Hindlimb muscle (tissue), 1 donor: ENCODE data around the gene SHISA8. TPM values are rescaled to one million over a fixed set of nuclear protein-coding genes. Genes with fewer than 3 reads are reported as not detected.

ENCODE experiments used
- DNase-seq: peaks from one replicate; pipeline ENCODE4 v3.0.0-alpha.2; 2013
- polyA plus RNA-seq: library from polyadenylated mRNA; unstranded; fragments of 120-200 nt; gene quantifications from one replicate; pipeline ENCODE4 v1.2.1, GENCODE V29; 2013; ENCODE audit not compliant: insufficient read length

SHISA8 gene
- polyA plus RNA-seq, 1 donor = 1.1 TPM

GRCh38 chr22:41933411-41934177 lies 18.7 kb upstream of the SHISA8 start:
- DNase-seq = no peak

GRCh38 chr22:41932353-41932752 lies 17.5 kb upstream of the SHISA8 start:
- no peak for DNase-seq

DNA sequence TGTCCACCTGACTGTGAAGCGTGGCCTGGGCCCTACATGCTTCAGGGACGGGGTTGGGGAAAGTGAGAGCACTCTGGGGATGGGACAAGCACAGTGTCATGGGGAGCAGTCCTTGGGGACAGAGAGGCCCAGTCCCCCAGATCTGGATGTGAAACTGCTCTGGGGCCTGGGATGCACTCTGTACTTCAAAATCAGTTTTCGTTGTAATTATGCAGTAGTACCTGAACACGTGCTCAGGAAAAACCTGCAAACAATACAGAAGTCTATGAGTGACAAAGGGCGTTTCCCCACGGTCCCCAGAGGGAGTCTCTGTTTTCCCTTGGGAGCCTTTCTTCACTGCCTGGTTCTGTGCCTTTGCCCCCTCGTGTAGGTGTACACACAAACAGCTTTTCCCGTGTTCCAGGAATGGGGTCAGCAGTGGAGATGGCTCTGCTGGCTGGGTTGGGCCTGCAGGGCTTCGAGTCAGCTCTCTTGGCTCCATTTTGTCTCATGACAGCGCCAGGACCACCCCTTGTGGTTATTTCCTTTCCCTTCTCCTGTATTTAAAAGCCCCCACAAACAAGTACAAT lies 16.9 kb upstream of the SHISA8 start:
- DNase-seq = no peak

DNA sequence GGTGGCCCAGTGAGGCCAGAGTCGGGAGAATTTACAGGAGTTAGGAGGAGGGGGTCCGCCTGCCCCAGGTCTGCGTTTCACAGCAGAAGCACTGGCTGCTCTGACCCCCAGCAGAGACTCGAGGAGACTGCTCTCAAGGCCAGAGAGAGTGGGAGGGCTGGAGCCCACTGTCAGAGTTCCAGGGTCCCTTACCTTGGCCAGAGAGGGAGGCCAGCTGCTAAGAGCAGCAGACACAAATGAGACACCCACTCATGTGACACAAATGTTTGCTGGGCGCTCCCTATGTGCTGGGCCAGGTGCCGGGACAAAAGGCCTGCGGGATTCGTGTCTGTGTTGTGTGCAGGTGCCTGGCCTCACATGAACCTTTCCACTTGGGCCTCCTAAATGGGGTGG lies 14.5 kb upstream of the SHISA8 start:
- no peak for DNase-seq

DNA sequence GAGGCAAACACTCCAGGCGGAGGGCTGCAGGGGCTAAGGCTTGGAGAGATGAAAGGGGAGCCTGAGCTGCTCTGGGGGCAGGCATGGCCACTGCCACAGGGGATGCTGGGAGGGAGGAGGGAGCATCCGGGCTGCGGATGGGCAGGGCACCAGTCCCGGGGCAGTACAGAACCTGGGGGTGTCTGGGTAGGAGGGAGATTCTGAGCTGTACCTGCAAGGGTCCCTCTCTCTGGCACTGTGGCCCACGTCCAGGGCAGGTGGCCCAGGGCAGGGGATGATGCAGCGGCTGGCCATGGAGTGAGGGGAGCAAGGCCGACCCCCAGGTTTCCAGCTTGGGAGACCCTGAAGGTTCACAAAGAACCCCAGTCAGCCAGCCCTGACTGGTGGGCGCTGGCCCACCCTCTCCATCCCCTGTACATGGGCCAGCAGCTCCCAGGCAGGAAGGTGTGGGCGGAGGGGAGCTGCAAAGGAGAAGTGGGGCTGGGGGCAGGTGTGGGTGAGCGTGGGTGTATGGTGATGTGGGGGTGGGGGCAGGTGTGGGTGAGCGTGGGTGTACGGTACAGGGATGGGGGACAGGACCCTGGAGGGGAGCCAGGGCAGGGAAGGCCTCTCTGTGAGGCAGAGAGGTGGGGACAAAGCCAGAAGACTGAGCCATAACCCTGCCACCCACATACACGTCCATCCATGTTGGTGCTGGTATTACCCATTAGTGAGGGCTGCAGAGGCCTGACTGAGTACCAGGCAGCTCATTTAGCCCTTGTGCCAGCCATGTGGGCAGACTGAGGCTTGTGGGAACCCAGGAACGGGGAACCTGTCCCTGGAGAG lies 13.9 kb upstream of the SHISA8 start:
- no peak for DNase-seq

- no peak for DNase-seq
Observed at GRCh38 chr22:41927813-41928212, 12.9 kb upstream of the SHISA8 start.

DNA sequence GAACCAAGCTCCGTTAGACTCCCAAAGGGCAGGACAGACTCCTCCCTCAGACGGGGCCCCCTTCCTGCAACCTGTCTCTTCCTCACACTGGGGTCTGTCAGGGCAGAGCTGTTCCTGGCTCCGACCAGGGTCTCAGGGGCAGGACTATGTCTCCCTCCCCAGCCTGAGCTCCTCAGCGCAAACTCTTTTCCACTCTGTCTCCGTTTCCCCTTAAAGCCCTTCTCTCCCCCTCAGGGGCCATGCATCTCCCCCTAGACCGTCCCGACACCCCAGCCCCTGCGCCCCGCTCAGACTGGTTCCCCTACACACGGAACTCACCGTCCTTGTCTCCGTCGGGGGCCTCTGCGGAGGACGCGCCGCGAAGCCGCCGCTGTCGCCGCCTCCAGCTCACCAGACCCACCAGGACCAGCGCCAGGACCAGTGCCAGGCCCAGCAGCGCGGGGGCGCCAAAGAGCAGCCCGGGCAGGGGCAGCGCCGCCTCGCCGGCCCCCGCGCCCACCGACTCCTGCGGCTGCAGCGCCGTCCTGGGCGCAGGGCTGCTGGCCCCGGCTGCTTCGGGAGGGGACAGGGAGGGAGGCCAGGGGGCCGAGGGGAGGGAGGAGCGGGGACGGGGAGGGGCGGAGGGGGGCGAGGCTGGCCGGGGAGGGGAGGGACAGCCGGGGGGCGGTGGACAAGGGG lies 11.0 kb upstream of the SHISA8 start:
- no peak for DNase-seq

DNA sequence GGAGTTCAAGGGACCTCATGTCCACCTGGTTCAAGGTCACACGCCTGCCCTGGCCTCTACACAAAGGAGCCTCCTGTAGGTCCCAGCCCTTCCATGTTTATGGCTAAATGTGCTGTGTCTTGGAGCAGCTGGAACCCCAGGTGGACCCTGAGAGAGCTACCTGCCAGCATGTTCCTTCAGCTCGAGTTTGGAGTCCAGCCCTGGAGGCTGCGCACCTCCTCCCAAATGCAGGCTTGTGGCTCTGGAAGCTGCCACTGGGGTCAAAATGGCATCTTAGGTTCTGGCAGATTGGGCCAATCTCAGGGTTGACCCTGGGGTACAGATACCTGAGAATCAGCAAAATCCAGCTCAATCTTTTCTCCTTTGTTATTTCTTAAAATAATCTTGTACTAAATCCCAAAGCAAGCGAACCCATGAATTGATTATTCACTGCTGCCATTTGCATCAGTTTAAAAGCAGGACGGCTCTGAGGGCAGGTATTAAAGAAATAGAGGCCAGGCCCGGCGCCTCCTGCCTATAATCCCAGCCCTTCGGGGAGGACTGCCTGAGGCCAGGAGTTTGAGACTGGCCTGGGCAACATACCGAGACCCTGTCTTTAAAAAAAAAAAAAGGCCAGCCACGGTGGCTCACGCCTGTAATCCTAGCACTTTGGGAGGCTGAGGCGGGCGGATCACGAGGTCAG lies 8.9 kb upstream of the SHISA8 start:
- no peak for DNase-seq

GRCh38 chr22:41922940-41923594 lies 8.2 kb upstream of the SHISA8 start:
- no peak for DNase-seq

DNA sequence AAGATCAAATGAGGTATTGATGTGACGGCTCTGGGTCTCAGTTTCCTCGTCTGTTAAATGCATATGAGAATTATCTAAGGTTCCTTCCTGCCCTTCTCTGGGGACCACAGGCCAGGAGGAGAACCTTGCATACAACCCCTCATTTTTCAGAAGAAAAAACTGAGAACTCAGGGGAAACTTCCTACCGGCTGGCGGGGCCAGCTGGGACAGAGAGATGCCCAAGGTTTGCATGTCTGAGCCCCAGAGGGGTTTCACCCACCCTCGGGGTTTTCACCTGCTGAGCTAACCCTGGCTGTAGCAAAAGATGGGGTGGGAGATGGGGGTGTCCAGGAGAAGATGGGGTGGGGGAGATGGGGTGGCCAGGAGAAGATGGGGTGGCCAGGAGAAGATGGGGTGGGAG lies 7.5 kb upstream of the SHISA8 start:
- no peak for DNase-seq

DNA sequence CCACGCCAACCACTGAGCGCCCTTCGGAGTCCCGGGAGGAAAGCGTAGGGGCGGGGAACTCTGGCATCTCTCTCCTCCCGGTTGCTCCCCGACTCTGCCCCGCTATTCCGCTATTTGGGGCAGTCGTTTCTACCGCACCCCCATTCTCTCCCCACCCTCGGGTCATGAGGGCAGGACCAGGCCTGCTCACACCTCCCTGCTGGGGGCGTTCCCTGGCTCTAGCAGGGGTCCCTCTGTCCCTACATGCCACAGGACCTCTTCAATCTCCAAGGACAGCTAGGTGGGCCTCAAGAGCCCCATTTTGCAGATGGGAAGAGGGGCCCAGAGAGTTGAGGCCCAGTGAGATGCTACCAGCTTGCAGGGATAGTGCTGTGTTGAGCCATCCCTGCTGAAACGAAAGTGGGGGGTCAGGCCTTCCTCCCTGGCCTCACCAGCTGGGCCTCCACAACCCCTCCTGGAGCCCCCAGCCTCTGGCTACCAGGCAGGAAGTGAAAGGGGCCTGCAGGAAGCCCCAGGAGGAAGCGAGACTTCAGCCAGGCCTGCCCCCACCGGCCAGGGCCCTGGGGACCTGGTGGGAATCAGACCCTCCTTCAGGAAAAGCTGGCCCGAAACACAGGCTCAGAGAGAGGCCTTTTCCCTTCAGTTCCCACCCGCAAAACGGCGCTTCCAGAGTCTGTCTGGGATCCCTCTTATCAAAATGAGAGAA lies 5.5 kb upstream of the SHISA8 start:
- DNase-seq = no peak

- no peak for DNase-seq
Observed at GRCh38 chr22:41919357-41920224, 4.7 kb upstream of the SHISA8 start.

DNA sequence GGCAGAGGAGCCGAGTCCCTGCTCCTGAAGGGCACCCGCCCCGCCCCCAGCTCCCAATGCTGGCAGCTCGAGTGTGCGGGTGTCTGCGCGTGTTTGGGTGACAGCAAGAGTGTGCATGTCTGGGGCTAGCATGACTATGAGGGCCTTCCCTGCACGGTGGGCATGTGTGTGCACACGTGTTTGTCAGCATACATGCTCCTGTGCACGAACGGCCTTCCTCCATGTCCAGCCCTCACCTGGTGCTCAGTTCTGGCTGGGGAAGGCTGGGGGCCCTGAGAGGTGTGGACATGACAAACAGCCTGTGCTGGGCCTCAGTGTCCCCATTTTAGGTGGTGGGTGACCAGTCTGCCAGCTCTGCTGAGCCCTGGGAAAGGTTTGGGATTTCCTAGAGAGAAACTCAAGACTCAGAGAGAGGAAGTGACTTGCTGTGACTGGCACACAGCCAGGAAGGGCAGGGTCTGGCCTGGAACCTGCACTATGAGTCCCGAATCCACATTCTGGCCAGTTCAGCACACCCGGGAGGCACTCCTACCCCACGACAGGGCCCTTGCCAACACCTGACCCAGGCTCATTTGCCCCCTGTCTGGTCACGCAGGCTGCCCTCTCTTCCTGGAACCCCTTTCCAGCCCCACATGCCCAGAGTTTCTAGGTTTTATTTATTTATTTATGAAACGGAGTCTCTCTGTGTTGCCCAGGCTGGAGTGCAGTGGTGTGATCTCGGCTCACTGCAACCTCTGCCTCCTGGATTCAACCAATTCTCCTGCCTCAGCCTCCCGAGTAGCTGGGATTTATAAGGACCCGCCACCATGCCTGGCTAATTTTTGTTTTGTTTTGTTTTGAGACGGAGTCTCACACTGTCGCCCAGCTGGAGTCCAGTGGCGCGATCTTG lies 3.3 kb upstream of the SHISA8 start:
- DNase-seq = peak; percentile 66

DNA sequence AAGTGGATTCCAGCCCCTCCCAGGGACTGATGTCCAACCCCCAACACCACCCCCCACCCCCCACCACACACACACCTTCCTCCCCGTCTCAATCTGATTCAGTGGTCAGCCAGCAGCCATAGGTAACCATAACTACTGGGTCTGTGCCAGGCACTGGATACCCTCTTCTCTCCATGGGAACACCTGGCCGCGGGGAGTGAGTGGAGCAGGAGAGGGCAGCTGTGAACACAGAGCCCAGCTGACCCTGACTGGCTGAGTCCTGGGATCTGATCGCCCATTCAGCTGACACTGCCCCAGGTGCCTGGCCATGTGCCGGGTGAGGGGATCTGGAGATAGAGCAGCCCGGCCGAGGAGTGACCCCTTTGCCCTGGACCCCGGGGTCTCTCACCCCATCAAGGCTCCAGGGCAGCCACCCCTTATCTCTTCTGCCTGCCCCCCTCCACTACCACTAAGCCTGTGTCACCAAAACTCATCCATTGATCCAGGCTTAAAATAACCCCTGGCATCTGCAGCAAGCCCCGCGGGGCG lies 2.6 kb upstream of the SHISA8 start:
- DNase-seq = no peak

- no peak for DNase-seq
Observed at GRCh38 chr22:41916745-41917358, 2.0 kb upstream of the SHISA8 start.

DNA sequence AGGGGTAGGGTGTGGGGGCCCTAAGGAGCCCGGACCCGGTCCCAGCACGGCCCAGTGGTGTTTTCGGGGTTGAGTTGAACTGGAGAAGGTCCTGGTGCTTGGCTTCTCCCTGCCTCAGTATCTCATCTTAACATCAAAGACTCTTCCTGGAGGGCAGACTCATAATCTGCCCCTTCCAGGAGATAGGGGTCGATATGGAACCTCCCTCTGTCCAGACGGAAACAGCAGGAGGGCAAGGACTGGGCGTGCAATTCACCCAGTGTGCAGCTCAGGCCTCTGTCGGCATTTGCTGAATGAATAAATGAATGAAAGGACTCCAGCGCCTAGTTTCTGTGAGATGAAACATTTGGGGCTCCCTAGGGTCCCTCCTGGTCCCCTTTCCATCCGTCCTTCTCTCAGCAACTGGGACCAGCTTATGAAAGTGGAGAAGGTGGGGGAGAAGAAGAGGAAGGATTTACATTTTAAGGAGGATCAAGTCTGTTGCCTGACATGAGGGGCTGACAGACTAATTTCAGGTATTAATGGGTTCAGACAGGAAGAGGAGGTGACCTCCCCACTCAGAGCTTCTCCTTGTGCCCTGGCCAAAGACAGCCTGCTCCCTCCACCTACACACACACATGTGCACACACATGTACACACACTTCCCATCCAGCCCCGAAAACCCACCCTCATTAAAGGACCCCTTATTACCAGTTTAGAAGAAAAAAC lies 1.1 kb upstream of the SHISA8 start:
- no peak for DNase-seq

GRCh38 chr22:41914611-41915034 lies 251 bp downstream of the SHISA8 start:
- no peak for DNase-seq
